Measurements from ENCODE around the gene ERI2. TPM values are rescaled to one million over a fixed set of nuclear protein-coding genes. Genes with fewer than 3 reads are reported as not detected.

ERI2 gene
- total and polyA plus RNA-seq, 12 donors = 9.2 to 45.1 (median 21.7) TPM

- intact Hi-C loops (cut with DNase I) = no loop called here
- H3K4me3 ChIP-seq = no peak overlapping the region
- H3K27ac ChIP-seq = no peak overlapping the region
- no peak for DNase-seq
- 67 to 85% (median 79%) methylated on average over 1 of the region's 1 CpG for WGBS, 4 donors
- no peaks in the 10 kb centered on the region for H3K27me3 ChIP-seq
- no peaks in the 10 kb centered on the region for H3K9me3 ChIP-seq (replicated peaks in 1 of 3)
- H3K4me1 ChIP-seq (replicated peaks in 1 of 2) = no peaks in the 10 kb centered on the region
- TF ChIP-seq POLR2A (IDR thresholded peaks at IDR 0.05) (no peak), CTCF (IDR thresholded peaks at IDR 0.05) (no peak)
- H3K36me3 ChIP-seq (replicated peaks in 1 of 2) = no peaks in the 10 kb centered on the region
Measured at GRCh38 chr16:20781697-20782096, 24.6 kb downstream of the ERI2 start.

- Histone ChIP-seq H3K27ac (no peak overlapping the region), H3K27me3 (no peaks in the 10 kb centered on the region), H3K4me1 (replicated peaks in 1 of 2) (no peaks in the 10 kb centered on the region), H3K36me3 (replicated peaks in 1 of 2) (no peaks in the 10 kb centered on the region), H3K9me3 (replicated peaks in 1 of 3) (no peaks in the 10 kb centered on the region), H3K4me3 (no peak overlapping the region)
- DNase-seq = peak; percentile 67 to 89 (median 85)
- WGBS, 4 donors = 61 to 70% (median 68%) methylated on average over 6 to 7 of the region's 7 CpGs
- intact Hi-C loops (cut with DNase I) = no loop called here
- TF ChIP-seq CTCF (IDR thresholded peaks at IDR 0.05) (peak; percentile 53 to 66 (median 60)), POLR2A (IDR thresholded peaks at IDR 0.05) (no peak)
Measured at GRCh38 chr16:20774703-20775362, 31.4 kb downstream of the ERI2 start.

- Histone ChIP-seq H3K4me1 (replicated peaks in 1 of 2) (no peaks in the 10 kb centered on the region), H3K4me3 (no peak overlapping the region), H3K36me3 (replicated peaks in 1 of 2) (no peaks in the 10 kb centered on the region), H3K9me3 (replicated peaks in 1 of 3) (no peaks in the 10 kb centered on the region), H3K27me3 (no peaks in the 10 kb centered on the region), H3K27ac (no peak overlapping the region)
- intact Hi-C loops (cut with DNase I) = no loop called here
- TF ChIP-seq POLR2A (IDR thresholded peaks at IDR 0.05) (no peak), CTCF (IDR thresholded peaks at IDR 0.05) (no peak)
- WGBS, 4 donors = 87 to 92% (median 89%) methylated on average over 3 of the region's 3 CpGs
- no peak for DNase-seq
Measured at GRCh38 chr16:20773679-20774078, 32.6 kb downstream of the ERI2 start.

- 36 to 91% (median 61%) methylated on average over 1 of the region's 1 CpG for WGBS, 4 donors
- no peak for DNase-seq
Measured at GRCh38 chr16:20768818-20769217, 37.5 kb downstream of the ERI2 start.

More at GRCh38 chr16:20768818-20769217, 37.5 kb downstream of the ERI2 start:
- Histone ChIP-seq H3K27ac (no peak overlapping the region), H3K27me3 (no peaks in the 10 kb centered on the region), H3K4me1 (replicated peaks in 1 of 2) (no peaks in the 10 kb centered on the region), H3K4me3 (no peak overlapping the region), H3K36me3 (replicated peaks in 1 of 2) (no peaks in the 10 kb centered on the region), H3K9me3 (replicated peaks in 1 of 3) (no peaks in the 10 kb centered on the region)
- TF ChIP-seq CTCF (IDR thresholded peaks at IDR 0.05) (no peak), POLR2A (IDR thresholded peaks at IDR 0.05) (no peak)
- intact Hi-C loops (cut with DNase I) = no loop called here
